GM19035 (cell line): ENCODE measurements around the gene CCDC18.

Source experiments
- ATAC-seq: cut with Tn5 transposase; IDR thresholded peaks from one replicate; pipeline ENCODE4 v1.9.1; 2021; ENCODE audit not compliant: unreplicated experiment

CCDC18 gene

DNA sequence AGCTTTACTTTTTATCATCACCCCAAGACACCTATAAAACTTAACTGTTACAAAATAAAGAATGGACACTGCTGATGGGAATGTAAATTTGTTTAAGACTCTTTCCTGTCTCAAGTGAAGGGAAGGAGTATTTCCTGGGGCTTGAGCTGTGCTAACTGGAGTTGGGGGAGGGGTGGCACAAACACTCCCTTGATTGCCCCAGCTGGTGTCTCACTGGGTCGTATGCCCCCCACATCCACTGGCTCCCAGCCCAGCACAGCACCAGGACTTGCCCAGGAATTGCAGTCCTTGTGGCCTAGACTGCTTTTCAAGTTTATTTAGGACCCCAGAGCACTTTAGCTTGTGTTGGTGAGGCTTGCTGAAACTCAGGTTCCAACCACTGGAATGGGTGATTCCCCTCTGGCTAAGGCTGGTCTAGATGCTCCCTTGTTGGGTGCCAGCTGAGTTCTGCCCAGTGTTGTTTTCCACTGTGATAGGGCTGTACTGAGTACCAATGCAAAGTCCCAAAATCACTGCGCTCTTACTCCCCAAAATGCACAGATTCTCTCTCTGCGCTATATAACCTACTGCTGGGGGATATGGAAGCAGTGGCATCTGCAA, 116.1 kb downstream of the CCDC18 start:
- no peak for ATAC-seq

DNA sequence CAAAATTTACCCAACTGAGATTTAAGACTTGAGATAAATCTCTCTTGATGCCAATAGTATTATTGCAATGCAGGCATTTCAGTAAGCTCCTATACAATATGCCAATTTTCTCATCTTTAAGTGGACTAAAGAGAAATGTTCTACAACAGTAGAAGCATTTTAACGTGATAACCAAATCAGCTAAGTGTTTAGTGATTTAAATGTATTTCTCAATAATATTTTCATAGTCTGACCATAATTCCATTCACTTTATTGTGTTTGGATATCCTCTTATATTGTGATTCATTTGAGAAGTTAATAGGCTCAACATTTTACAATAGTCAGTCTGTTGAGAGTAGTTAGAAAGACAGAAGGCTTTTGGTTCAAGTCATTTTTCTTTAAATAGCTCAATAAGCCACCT, 120.6 kb downstream of the CCDC18 start:
- no peak for ATAC-seq

DNA sequence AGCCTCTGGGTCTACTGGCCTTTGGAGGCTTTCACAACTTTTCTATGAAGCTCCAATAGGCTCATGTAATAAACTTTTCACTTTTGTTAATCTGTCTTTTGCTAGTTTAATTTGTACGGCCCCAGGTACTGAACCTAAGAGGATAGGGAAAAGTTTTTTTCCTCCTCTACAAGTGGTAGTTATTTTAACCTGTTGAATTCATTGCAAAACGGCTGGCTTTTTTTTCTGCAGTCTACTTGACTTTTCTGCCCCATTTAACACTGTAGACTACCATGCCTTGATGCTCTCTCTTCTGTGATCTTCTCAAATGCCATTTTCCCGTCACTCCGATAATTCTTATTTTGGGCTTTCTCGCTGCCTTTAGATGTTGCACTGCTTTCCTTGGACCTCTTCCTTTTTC, 121.6 kb downstream of the CCDC18 start:
- no peak for ATAC-seq

DNA sequence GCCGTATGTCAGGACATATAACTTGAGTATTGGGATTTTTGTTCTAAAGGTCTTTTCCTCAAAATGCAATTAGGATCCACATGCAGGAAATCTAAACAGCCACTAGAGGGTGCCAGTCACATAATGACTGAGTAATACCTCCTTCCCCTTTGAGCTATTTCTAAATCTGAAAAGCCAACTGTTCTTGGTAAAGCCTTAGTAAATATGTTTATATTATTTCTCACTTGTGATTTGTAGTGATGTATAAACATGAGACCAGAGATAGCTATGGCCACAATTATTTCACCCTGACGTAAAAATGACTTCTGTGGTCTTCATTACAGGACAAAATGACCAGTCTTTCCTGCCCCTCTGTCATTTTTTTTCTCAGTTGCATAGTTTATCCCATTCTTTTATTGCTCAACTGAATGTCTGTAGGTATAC, 124.2 kb downstream of the CCDC18 start:
- no peak for ATAC-seq

DNA sequence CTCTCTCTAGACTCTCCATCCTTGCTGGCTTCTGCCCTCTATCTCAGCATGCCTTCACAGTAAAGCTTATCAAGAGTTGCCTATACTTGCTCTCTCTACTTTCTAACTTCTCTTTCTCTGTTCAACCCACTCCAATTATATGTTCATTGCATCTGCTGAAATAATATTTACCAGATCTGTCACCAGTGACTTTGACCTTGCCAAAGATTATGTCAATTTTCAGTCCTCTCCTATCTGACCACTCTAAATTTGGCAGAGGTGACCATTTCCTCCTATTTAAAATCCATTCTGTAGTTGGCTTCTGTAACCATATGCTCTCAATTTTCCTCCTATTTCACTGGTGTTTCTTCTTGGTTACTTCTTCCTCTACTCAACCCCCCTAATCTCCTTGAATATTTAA, 126.4 kb downstream of the CCDC18 start:
- ATAC-seq: no peak

DNA sequence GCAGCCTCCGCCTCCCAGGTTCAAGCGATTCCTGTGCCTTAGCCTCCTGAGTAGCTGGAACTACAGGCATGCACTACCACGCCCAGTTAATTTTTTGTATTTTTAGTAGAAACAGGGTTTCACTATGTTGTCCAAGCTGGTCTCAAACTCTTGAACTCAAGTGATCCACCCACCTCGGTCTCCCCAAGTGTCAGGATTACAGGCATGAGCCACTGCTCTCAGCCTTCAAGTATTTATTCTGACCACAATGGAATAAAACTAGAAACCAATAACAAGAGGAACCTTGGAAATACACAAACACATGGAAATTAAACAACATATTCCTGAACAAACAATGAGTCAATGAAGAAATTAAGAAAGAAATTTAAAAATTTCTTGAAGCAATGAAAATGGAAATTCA, 132.5 kb downstream of the CCDC18 start:
- ATAC-seq: no peak

DNA sequence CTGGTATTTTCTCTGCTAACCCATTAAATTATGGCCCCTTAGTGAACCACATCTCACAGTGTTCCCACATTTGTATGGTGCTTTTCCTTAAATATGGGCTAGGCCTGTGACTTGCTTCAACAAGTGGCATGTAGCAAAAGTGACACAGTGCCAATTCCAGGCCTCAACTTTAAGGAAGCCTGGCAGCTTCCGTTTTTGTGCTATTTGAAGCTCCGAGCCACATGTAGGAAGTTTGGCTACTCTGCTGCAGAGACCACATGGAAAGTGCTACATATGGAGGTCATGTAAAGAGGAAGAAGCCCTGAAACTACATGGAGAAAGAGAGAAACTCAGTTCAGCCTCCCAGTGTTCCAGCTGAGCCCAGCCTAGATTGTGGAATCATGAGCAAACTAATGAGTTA, 136.7 kb downstream of the CCDC18 start:
- ATAC-seq: no peak

DNA sequence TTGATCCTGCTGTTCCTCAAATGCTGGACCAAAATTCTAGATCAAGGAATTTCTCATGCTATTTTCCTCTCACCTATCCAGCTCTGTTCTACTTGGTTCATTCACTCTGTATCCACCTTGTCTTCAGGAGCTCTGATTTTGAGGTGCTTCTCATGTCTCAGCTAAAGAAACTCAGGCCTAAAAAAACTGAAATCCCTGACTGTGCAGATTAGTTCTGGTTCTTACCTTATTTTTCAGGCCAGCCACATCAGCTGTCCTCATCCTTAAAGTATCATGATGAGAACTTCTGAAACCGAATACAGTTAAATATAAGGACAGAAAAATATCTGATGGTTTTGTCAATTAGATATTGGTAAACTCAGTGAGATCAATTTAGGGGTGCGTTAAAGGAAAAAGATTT, 137.4 kb downstream of the CCDC18 start:
- ATAC-seq: no peak

DNA sequence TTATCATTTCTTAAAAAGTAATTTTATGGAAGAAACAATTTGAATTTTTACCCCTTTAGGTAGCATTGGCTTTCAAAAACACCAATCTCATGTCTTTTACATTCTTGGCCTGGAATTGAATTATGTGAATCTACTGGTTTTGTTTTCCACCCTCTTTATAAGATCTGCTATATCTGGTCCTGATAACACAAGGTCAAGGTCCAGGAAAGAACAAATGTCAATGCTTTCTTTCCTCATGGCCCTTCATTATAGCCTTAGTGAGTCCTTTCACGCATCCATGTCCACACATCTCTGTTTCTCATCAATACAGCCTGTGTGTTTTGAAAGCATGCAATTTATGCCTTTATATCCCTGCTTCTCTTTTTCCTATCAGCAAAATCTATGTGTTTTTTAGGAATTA, 141.2 kb downstream of the CCDC18 start:
- ATAC-seq: no peak

DNA sequence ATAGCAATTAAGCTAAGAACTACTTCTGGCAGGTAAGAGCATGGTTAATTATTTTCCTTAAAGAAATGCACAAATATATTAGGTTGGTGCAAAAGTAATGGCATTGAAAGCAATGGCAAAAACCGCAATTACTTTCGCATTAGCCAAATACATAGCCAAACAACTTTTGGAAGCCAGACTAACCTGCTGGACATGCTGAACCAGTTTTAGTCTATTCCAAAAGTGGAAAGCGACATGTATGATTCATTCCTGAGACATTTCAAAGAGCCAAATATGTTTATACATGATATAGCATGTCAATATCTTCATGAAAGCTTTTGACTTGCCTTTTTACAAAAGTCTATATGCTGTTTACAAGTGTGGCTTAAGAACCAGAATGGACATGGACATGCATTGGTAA, 141.8 kb downstream of the CCDC18 start:
- ATAC-seq: no peak

DNA sequence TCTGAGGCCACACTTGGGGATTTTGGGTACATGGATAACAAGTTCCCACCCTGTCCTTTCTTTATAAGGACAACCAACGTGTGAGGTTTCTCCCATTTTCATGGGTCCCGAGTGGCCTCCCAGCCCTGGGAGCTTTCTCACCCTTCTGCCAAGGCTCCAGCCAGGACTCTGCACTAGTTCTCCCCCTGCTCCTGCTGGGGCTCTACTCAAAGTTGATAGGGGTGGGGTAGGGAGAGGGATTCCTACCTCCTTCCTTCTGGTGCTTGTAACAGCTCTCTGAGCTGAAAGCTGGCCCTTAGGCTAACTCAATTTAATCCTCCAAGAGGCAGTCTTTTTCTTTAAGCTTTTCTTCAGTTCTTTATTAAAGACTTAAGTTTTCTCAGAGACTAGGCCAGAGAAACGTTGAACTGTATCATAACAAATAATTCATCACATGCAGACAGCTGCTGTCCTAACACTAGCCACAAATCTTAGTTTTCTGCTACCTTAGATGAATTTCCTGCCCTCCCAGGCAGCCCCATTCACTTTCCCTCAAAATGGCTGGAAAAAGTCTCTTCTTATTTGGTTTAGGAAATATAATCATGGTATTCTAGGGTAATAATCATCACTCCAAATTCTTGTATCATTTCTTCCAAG, 142.8 kb downstream of the CCDC18 start:
- no peak for ATAC-seq

DNA sequence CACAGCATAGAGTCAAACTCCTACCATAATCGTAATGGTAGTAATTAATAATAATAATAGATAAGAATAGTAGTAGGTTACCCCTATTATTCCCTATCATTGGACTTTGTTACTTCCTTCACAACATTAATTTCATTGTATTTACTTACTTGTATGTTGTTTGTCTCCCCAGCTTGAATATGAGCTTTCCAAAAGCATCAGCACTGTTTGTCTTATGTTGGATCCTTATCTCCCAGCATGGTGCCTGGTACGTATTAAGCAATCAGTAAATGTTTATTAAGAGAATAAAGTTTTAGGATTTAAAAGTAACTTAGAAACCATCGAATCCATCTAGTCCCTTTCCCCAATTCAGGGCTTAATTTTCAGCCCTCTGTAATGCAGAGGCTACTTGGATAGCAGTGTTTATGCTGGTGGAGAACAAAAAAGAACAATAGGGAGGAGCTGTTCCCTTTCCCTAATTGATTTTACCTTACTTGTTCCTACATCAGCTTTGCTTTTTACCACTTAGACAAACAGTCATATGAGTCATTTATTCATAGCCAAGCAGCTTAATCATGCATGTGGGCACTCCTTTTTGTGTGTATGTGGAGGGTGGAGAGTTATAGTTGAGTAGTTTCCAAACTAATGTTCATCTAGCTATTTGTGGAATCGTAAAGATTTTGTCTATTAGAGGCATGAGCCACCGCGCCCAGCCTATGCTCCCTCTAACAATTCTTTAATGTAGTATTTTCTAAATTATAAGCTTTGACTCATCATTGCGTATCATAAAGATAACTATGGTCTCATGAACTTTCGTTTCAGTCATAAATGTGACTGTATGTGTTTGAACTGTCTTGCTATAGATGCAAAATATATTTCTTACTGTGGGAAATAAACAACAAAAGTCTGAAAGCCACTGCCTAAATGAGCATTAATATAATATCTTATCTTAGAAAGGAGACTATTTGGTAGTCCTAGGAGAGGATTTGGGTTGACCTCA, 144.3 kb downstream of the CCDC18 start:
- ATAC-seq: no peak
